ENCODE measurements around the gene PKN3.

PKN3 gene

GRCh38 chr9:128718047-128718446 is 15.7 kb downstream of the PKN3 start:
- ATAC-seq (ENCODE audit: low read depth), result no peak
- Histone ChIP-seq H3K4me3 (ENCODE audit: severe bottlenecking) (no peak overlapping the region), H3K9me3 (ENCODE audit: severe bottlenecking) (no peaks in the 10 kb centered on the region), H3K27me3 (ENCODE audit: insufficient read depth, poor library complexity, severe bottlenecking) (no peaks in the 10 kb centered on the region), H3K36me3 (ENCODE audit: low read depth) (no peaks in the 10 kb centered on the region; the same call in 1 of the 2 replicates), H3K27ac (ENCODE audit: poor library complexity, severe bottlenecking) (no peak overlapping the region), H3K4me1 (ENCODE audit: insufficient read depth, poor library complexity, severe bottlenecking) (no peaks in the 10 kb centered on the region)
- DNase-seq (ENCODE audit: low spot score), result no peak
- TF ChIP-seq CTCF (IDR thresholded peaks at IDR 0.05; ENCODE audit: poor library complexity, severe bottlenecking), result no peak

- Histone ChIP-seq H3K27ac (ENCODE audit: poor library complexity, severe bottlenecking) (no peak overlapping the region), H3K4me1 (ENCODE audit: insufficient read depth, poor library complexity, severe bottlenecking) (no peaks in the 10 kb centered on the region), H3K9me3 (ENCODE audit: severe bottlenecking) (no peaks in the 10 kb centered on the region), H3K36me3 (ENCODE audit: low read depth) (no peaks in the 10 kb centered on the region; the same call in 1 of the 2 replicates), H3K27me3 (ENCODE audit: insufficient read depth, poor library complexity, severe bottlenecking) (no peaks in the 10 kb centered on the region), H3K4me3 (ENCODE audit: severe bottlenecking) (no peak overlapping the region)
- TF ChIP-seq CTCF (IDR thresholded peaks at IDR 0.05; ENCODE audit: poor library complexity, severe bottlenecking), result no peak
- no peak for DNase-seq (ENCODE audit: low spot score)
- ATAC-seq (ENCODE audit: low read depth), result no peak
These were observed 16.2 kb downstream of the PKN3 start for GRCh38 chr9:128718475-128718874.

DNA sequence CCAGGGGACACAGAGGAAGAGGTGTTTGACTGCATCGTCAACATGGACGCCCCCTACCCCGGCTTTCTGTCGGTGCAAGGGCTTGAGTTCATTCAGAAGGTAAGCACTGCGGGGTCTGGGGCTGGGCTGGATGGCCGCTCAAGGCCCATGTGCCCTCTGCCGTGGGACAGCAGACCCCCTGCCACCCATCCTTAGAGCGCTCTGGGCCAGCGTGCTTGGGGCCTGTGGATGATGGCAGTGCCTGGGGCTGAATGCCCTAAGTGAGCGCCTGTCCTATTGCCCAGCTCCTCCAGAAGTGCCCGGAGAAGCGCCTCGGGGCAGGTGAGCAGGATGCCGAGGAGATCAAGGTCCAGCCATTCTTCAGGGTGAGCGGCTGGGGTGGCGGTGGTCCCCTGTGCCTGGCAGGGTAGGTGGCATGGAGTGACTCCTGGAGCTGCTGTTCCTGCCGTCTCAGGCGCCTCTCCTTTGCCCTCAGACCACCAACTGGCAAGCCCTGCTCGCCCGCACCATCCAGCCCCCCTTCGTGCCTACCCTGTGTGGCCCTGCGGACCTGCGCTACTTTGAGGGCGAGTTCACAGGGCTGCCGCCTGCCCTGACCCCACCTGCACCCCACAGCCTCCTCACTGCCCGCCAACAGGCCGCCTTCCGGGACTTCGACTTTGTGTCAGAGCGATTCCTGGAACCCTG is 17.8 kb downstream of the PKN3 start:
- no peak for TF ChIP-seq CTCF (IDR thresholded peaks at IDR 0.05; ENCODE audit: poor library complexity, severe bottlenecking)
- Histone ChIP-seq H3K9me3 (ENCODE audit: severe bottlenecking) (no peaks in the 10 kb centered on the region), H3K27ac (ENCODE audit: poor library complexity, severe bottlenecking) (no peak overlapping the region), H3K36me3 (ENCODE audit: low read depth) (no peaks in the 10 kb centered on the region; the same call in 1 of the 2 replicates), H3K4me1 (ENCODE audit: insufficient read depth, poor library complexity, severe bottlenecking) (no peaks in the 10 kb centered on the region), H3K4me3 (ENCODE audit: severe bottlenecking) (no peak overlapping the region), H3K27me3 (ENCODE audit: insufficient read depth, poor library complexity, severe bottlenecking) (no peaks in the 10 kb centered on the region)
- no peak for ATAC-seq (ENCODE audit: low read depth)
- DNase-seq (ENCODE audit: low spot score), result no peak

- ATAC-seq (ENCODE audit: low read depth) (no peak), DNase-seq (ENCODE audit: low spot score) (no peak)
- no peak overlapping the region for H3K4me3 ChIP-seq (ENCODE audit: severe bottlenecking)
- no peaks in the 10 kb centered on the region for H3K4me1 ChIP-seq (ENCODE audit: insufficient read depth, poor library complexity, severe bottlenecking)
- no peak overlapping the region for H3K27ac ChIP-seq (ENCODE audit: poor library complexity, severe bottlenecking)
- no peaks in the 10 kb centered on the region for H3K27me3 ChIP-seq (ENCODE audit: insufficient read depth, poor library complexity, severe bottlenecking)
- no peak for TF ChIP-seq CTCF (IDR thresholded peaks at IDR 0.05; ENCODE audit: poor library complexity, severe bottlenecking)
- H3K9me3 ChIP-seq (ENCODE audit: severe bottlenecking), result no peaks in the 10 kb centered on the region
- H3K36me3 ChIP-seq (ENCODE audit: low read depth), result no peaks in the 10 kb centered on the region; the same call in 1 of the 2 replicates
These were observed 18.7 kb downstream of the PKN3 start for GRCh38 chr9:128720841-128721486.
